Endothelial cell of umbilical vein (primary cell): ENCODE data around the gene RASSF9. TPM values are rescaled to one million over a fixed set of nuclear protein-coding genes. Genes with fewer than 3 reads are reported as not detected.

Experiments used
- BruUV-seq: library from RNA; stranded (reverse); fragments of 400-500 nt; replicated peaks from 2 replicates; lab custom pipeline; 2021; lab: Mats Ljungman, UMichigan
- CTCF ChIA-PET: fragments of 300-600, 350-600 bp; sonication (Branson Sonifier 250); formaldehyde crosslinking; loops from one replicate; lab custom pipeline; 2021; ENCODE audit warnings: antibody characterized with exemption, inconsistent platforms; lab: Charles Lee
- POLR2A ChIA-PET: fragments of 300-600, 350-600 bp; sonication (Branson Sonifier 250); formaldehyde crosslinking; loops from one replicate; lab custom pipeline; 2021; ENCODE audit warnings: antibody characterized with exemption, inconsistent platforms; lab: Charles Lee
- DNase-seq: peaks from one replicate; pipeline ENCODE4 v3.0.0-alpha.2; 2011; ENCODE audit warnings: low read depth, low spot score
- FAIRE-seq: peaks from 2 replicates; lab custom pipeline; 2011; peaks lifted over from hg19 to GRCh38; lab: Jason Lieb, UNC
- H2AFZ ChIP-seq: 2 replicates; pipeline ENCODE4 v1.6.0; 2012; ENCODE audit warnings: low read depth, low read length, control low read depth, inconsistent platforms
- H3K27ac ChIP-seq: 2 replicates; pipeline ENCODE4 v1.5.1; 2011; ENCODE audit warnings: low read depth, mild to moderate bottlenecking, control low read depth, low read length, moderate library complexity; ENCODE audit not compliant: insufficient read depth
- H3K27me3 ChIP-seq, 2 experiments: 2 replicates each; pipeline versions ENCODE4 v1.6.0 to v1.6.1; 2011; ENCODE audit warnings: low read length in 2 of 2, mixed read lengths in 1 of 2; ENCODE audit not compliant: control insufficient read depth in 2 of 2, insufficient read depth in 2 of 2
- H3K36me3 ChIP-seq, 2 experiments: 2 replicates in 1 of 2; 3 replicates in 1 of 2; pipeline ENCODE4 v1.5.1; 2011; ENCODE audit warnings: low read length in 2 of 2, mild to moderate bottlenecking in 1 of 2, moderate library complexity in 1 of 2; ENCODE audit not compliant: control insufficient read depth in 2 of 2, insufficient read depth in 2 of 2; ENCODE audit errors: extremely low read depth in 1 of 2
- H3K4me1 ChIP-seq: 3 replicates; pipeline ENCODE4 v1.5.1; 2011; ENCODE audit warnings: mild to moderate bottlenecking, low read length; ENCODE audit not compliant: control insufficient read depth, insufficient read depth; ENCODE audit errors: extremely low read depth
- H3K4me2 ChIP-seq: 2 replicates; pipeline ENCODE4 v1.6.1; 2011; ENCODE audit warnings: low read length, control low read depth, mixed read lengths; ENCODE audit not compliant: insufficient read depth
- H3K4me3 ChIP-seq, 3 experiments: fragments of 200-600 bp in 1 of 3; sonication (generic), shearing (Covaris generic) in 1 of 3; replicated peaks in 1 of 3; 2 replicates each; pipeline ENCODE4 v1.5.1; 2011 to 2016; ENCODE audit warnings: control low read depth in 3 of 3, low read length in 3 of 3, mild to moderate bottlenecking in 2 of 3, inconsistent platforms in 1 of 3, low read depth in 1 of 3, moderate library complexity in 1 of 3; ENCODE audit not compliant: insufficient read depth in 1 of 3
- H3K79me2 ChIP-seq: 2 replicates; pipeline ENCODE4 v1.6.0; 2012; ENCODE audit warnings: low read length, inconsistent platforms; ENCODE audit not compliant: control insufficient read depth, insufficient read depth
- H3K9ac ChIP-seq: replicated peaks from 2 replicates; pipeline ENCODE3; 2011; ENCODE audit warnings: low read length, control low read depth; ENCODE audit not compliant: insufficient read depth; ENCODE audit errors: extremely low read depth
- H3K9me1 ChIP-seq: replicated peaks from 3 replicates; pipeline ENCODE4 v1.6.0; 2011; ENCODE audit warnings: mild to moderate bottlenecking, low read length; ENCODE audit not compliant: control insufficient read depth, insufficient read depth; ENCODE audit errors: extremely low read depth
- H3K9me3 ChIP-seq: replicated peaks from 2 replicates; pipeline ENCODE4 v1.5.1; 2012; ENCODE audit warnings: low read length, inconsistent platforms; ENCODE audit not compliant: control insufficient read depth, insufficient read depth
- H4K20me1 ChIP-seq: replicated peaks from 2 replicates; pipeline ENCODE3; 2011; ENCODE audit warnings: mild to moderate bottlenecking, low read length; ENCODE audit not compliant: control insufficient read depth, insufficient read depth; ENCODE audit errors: extremely low read depth
- CTCF ChIP-seq, 2 donors: IDR thresholded peaks; 1 replicate in 1 of 2; 2 replicates in 1 of 2; pipeline ENCODE4 v1.5.1; 2011; ENCODE audit warnings: low read length in 2 of 2, mild to moderate bottlenecking in 2 of 2, moderate library complexity in 2 of 2, control low read depth in 1 of 2, inconsistent platforms in 1 of 2, low read depth in 1 of 2; ENCODE audit not compliant: insufficient read depth in 1 of 2; ENCODE audit errors: extremely low read depth in 1 of 2
- EZH2 ChIP-seq: IDR thresholded peaks from 2 replicates; pipeline ENCODE4 v1.6.1; 2012; ENCODE audit warnings: borderline replicate concordance, low read depth, mild to moderate bottlenecking, moderate library complexity, low read length, inconsistent platforms; ENCODE audit not compliant: severe bottlenecking
- FOS ChIP-seq: IDR thresholded peaks from 2 replicates; pipeline ENCODE4 v1.6.1; 2011; ENCODE audit warnings: mild to moderate bottlenecking, low read length, moderate library complexity, borderline replicate concordance; ENCODE audit not compliant: insufficient read depth
- GATA2 ChIP-seq: IDR thresholded peaks from 2 replicates; pipeline ENCODE4 v1.7.0; 2011; ENCODE audit warnings: low read depth, mild to moderate bottlenecking, moderate library complexity, mixed read lengths, low read length; ENCODE audit not compliant: insufficient read length, insufficient read depth
- JUN ChIP-seq: IDR thresholded peaks from 2 replicates; pipeline ENCODE4 v1.6.1; 2011; ENCODE audit warnings: borderline replicate concordance, low read depth; ENCODE audit not compliant: insufficient read length, insufficient read depth
- MAX ChIP-seq: IDR thresholded peaks from 2 replicates; pipeline ENCODE4 v1.6.1; 2011; ENCODE audit not compliant: insufficient read depth, insufficient read length
- MYC ChIP-seq: IDR thresholded peaks from one replicate; pipeline ENCODE4 v1.6.1; 2011; ENCODE audit warnings: mild to moderate bottlenecking, low read depth, low read length
- POLR2A ChIP-seq: IDR thresholded peaks from 2 replicates; pipeline ENCODE4 v1.6.1; 2012; ENCODE audit warnings: low read depth, mild to moderate bottlenecking, control low read depth, low read length
- POLR2AphosphoS5 ChIP-seq: IDR thresholded peaks from 2 replicates; pipeline ENCODE4 v1.6.1; 2012; ENCODE audit warnings: low read depth, mild to moderate bottlenecking, control low read depth, low read length, moderate library complexity; ENCODE audit not compliant: insufficient read depth
- dilution Hi-C: fragments of 300-500 bp; cut with MboI; formaldehyde crosslinking; loops from one replicate; pipeline ENCODE4 v1.15.0; 2019; ENCODE audit warnings: low sequenced_read_pairs; ENCODE audit not compliant: extremely low pct_ligation_motif_present
- intact Hi-C: fragments of 100-400 bp; cut with micrococcal nuclease; formaldehyde crosslinking; loops from one replicate; pipeline ENCODE4 v1.10.0; 2022
- polyA plus RNA-seq, 4 experiments: library from polyadenylated mRNA; depleted of rRNA in 3 of 4; stranded (reverse) in 3 of 4; unstranded in 1 of 4; fragments of >200 nt; gene quantifications; 2 replicates each; pipeline versions ENCODE4 v1.2.1 to v1.2.3, GENCODE V29; 2011 to 2012; ENCODE audit warnings: missing spikeins in 1 of 4
- total RNA-seq: library from RNA; stranded (reverse); gene quantifications from 2 replicates; pipeline ENCODE4 v1.2.3, GENCODE V29; 2021

The RASSF9 gene
- total and polyA plus RNA-seq, 2 donors (not counting 3 experiments of a cell fraction or from before 2014, with no cell fraction given) = 2.1 to 2.3 TPM

DNA sequence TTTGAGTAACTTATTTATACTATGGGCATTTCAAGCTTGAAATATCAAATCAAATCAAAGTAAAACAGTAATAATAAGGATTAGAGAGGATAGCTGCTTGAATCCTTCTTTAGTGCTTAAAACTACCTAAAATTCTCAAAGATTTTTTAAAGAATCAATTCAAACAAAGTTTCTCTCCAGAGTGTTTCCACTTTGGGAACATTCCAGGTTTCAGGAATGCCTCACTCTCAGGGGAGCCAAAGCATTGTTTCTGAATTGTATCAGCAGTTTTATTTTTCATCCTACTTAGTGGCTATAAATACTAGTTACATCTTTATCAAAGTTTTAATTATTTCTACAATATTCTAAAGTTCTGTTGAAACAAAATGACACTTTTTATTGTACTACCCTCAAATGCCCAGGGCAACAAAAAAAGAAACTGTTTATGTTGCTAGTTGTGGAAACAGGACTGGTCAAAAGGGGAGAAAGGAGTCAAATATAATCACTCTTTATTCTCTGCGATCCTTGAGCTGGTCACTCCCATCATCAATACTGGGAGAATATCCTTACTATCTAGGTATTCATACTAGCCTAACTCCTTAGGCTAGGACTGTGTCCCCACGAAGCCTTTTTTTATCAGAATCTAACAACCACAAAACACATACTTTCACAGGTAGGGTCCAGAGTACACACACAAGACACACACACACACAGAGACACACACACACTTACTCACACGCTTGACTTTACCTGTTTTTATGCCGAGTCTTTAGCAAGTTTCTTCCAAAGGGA, 598 bp downstream of the RASSF9 start:
- peak overlapping the region; percentile 92 for H3K9ac ChIP-seq
- peak overlapping the region; percentile 49 for H3K27ac ChIP-seq
- DNase-seq = peak; percentile 68
- peak overlapping the region; percentile 91 for H2AFZ ChIP-seq
- H3K36me3 ChIP-seq = no peaks in the 10 kb centered on the region
- TSS peak; percentile 62 for BruUV-seq
- no peak for TF ChIP-seq CTCF (IDR thresholded peaks at IDR 0.05; ENCODE audit: extremely low read depth in 1 of 2, insufficient read depth in 1 of 2, low read depth in 1 of 2, low read length in 2 of 2)
- TF ChIP-seq MYC = no peak
- no peak for TF ChIP-seq MAX
- TF ChIP-seq JUN = no peak
- TF ChIP-seq POLR2A = no peak
- no peak for TF ChIP-seq GATA2
- no peak for TF ChIP-seq EZH2
- TF ChIP-seq POLR2AphosphoS5 = no peak
- no peak for TF ChIP-seq FOS
- ChIA-PET POLR2A (no interaction called here), CTCF (interaction anchor here (0.8 to 2.9 kb wide), 9 partner anchors 14 to 260 kb away, joined by 3 to 18 read pairs (median 4); no protein-coding TSS in a partner anchor)
- no peaks in the 10 kb centered on the region for H3K9me1 ChIP-seq
- no peaks in the 10 kb centered on the region for H3K9me3 ChIP-seq
- H3K4me2 ChIP-seq = peak overlapping the region; percentile 93
- no peaks in the 10 kb centered on the region for H4K20me1 ChIP-seq
- no peaks in the 10 kb centered on the region for H3K27me3 ChIP-seq
- H3K4me1 ChIP-seq = peaks cover 18% of the 10 kb centered on the region
- intact Hi-C loops = loop anchor here (2.0 kb wide), 1 partner anchor 209 kb away; no protein-coding TSS in a partner anchor
- peak overlapping the region; percentile 5 to 89 (median 39) for H3K4me3 ChIP-seq
- no peaks in the 10 kb centered on the region for H3K79me2 ChIP-seq
- peak; percentile 64 for FAIRE-seq
- dilution Hi-C loops = no loop called here
